Measurements from ENCODE around the gene TCF4.

TCF4 gene

GRCh38 chr18:55360061-55360460 lies 227.9 kb downstream of the TCF4 start:
- no peak for TF ChIP-seq CTCF (IDR thresholded peaks at IDR 0.05; ENCODE audit: extremely low read depth, insufficient read depth, missing control alignments)
- in situ Hi-C loops (cut with MboI; ENCODE audit: low pct_unique_long_range_greater_than_20kb, low sequenced_read_pairs, unreplicated experiment), result no loop called here
- DNase-seq (ENCODE audit: low spot score), result no peak

GRCh38 chr18:55356815-55357214 lies 231.2 kb downstream of the TCF4 start:
- TF ChIP-seq CTCF (IDR thresholded peaks at IDR 0.05; ENCODE audit: extremely low read depth, insufficient read depth, missing control alignments), result no peak
- in situ Hi-C loops (cut with MboI; ENCODE audit: low pct_unique_long_range_greater_than_20kb, low sequenced_read_pairs, unreplicated experiment), result no loop called here

GRCh38 chr18:55355223-55355622 lies 232.8 kb downstream of the TCF4 start:
- no peak for DNase-seq (ENCODE audit: low spot score)
- TF ChIP-seq CTCF (IDR thresholded peaks at IDR 0.05; ENCODE audit: extremely low read depth, insufficient read depth, missing control alignments), result no peak
- in situ Hi-C loops (cut with MboI; ENCODE audit: low pct_unique_long_range_greater_than_20kb, low sequenced_read_pairs, unreplicated experiment), result no loop called here

More at GRCh38 chr18:55356815-55357214, 231.2 kb downstream of the TCF4 start:
- DNase-seq (ENCODE audit: low spot score), result no peak

- no peak for TF ChIP-seq CTCF (IDR thresholded peaks at IDR 0.05; ENCODE audit: extremely low read depth, insufficient read depth, missing control alignments)
- in situ Hi-C loops (cut with MboI; ENCODE audit: low pct_unique_long_range_greater_than_20kb, low sequenced_read_pairs, unreplicated experiment), result no loop called here
- no peak for DNase-seq (ENCODE audit: low spot score)
These were observed 233.2 kb downstream of the TCF4 start for GRCh38 chr18:55354795-55355194.

GRCh38 chr18:55353806-55354205 lies 234.2 kb downstream of the TCF4 start:
- in situ Hi-C loops (cut with MboI; ENCODE audit: low pct_unique_long_range_greater_than_20kb, low sequenced_read_pairs, unreplicated experiment), result no loop called here

GRCh38 chr18:55353391-55353790 lies 234.6 kb downstream of the TCF4 start:
- in situ Hi-C loops (cut with MboI; ENCODE audit: low pct_unique_long_range_greater_than_20kb, low sequenced_read_pairs, unreplicated experiment), result no loop called here
- no peak for DNase-seq (ENCODE audit: low spot score)
- TF ChIP-seq CTCF (IDR thresholded peaks at IDR 0.05; ENCODE audit: extremely low read depth, insufficient read depth, missing control alignments), result no peak

More at GRCh38 chr18:55353806-55354205, 234.2 kb downstream of the TCF4 start:
- DNase-seq (ENCODE audit: low spot score), result no peak
- no peak for TF ChIP-seq CTCF (IDR thresholded peaks at IDR 0.05; ENCODE audit: extremely low read depth, insufficient read depth, missing control alignments)

Measured in GM13977 (cell line).